Sigmoid colon (tissue), 3 donors: Measurements from ENCODE around the gene WDFY2.

ENCODE experiments used
- CTCF ChIP-seq, 4 experiments: fragments of 450-650 bp in 3 of 4; fragments of 200-600 bp in 1 of 4; IDR thresholded peaks; one replicate each; pipeline ENCODE4 v1.5.1; 2016 to 2019; ENCODE audit warnings: antibody characterized with exemption in 4 of 4, mild to moderate bottlenecking in 3 of 4, moderate library complexity in 2 of 4
- POLR2A ChIP-seq, 2 donors: fragments of 450-650 bp; IDR thresholded peaks; one replicate each; pipeline ENCODE4 v1.6.1; 2016; ENCODE audit warnings: antibody characterized with exemption in 2 of 2, mild to moderate bottlenecking in 2 of 2, moderate library complexity in 2 of 2

GRCh38 chr13:51801631-51802099, 217.4 kb downstream of the WDFY2 start:
- TF ChIP-seq CTCF (IDR thresholded peaks at IDR 0.05), result no peak
- TF ChIP-seq POLR2A (IDR thresholded peaks at IDR 0.05), result no peak
